Activated CD4-positive, alpha-beta memory T cell treated with anti-CD3 and anti-CD28 coated beads for 36 hours (primary cell): ENCODE measurements around the gene RBL1. TPM values are rescaled to one million over a fixed set of nuclear protein-coding genes. Genes with fewer than 3 reads are reported as not detected.

Experiments
- CTCF ChIA-PET: fragments of 350-600 bp; sonication (Branson Sonifier 250); formaldehyde crosslinking; loops from one replicate; lab custom pipeline; 2021; ENCODE audit warnings: antibody characterized with exemption, inconsistent platforms; lab: Charles Lee
- POLR2A ChIA-PET: fragments of 350-600 bp; sonication (Branson Sonifier 250); formaldehyde crosslinking; loops from one replicate; lab custom pipeline; 2021; ENCODE audit warnings: antibody characterized with exemption; lab: Charles Lee
- DNase-seq: peaks from one replicate; pipeline ENCODE4 v3.0.0-alpha.2; 2020
- H3K27ac Mint-ChIP-seq: one replicate; pipeline ENCODE4 v1.8.0; 2021; ENCODE audit warnings: mixed read lengths
- H3K27me3 Mint-ChIP-seq: one replicate; pipeline ENCODE4 v1.8.0; 2021; ENCODE audit warnings: mixed read lengths
- H3K36me3 Mint-ChIP-seq: one replicate; pipeline ENCODE4 v1.8.0; 2021; ENCODE audit warnings: mixed read lengths
- H3K4me1 Mint-ChIP-seq: one replicate; pipeline ENCODE4 v1.8.0; 2021; ENCODE audit warnings: low read depth, mixed read lengths
- H3K4me3 Mint-ChIP-seq: one replicate; pipeline ENCODE4 v1.8.0; 2021; ENCODE audit warnings: mild to moderate bottlenecking, mixed read lengths
- H3K9me3 Mint-ChIP-seq: one replicate; pipeline ENCODE4 v1.8.0; 2021; ENCODE audit warnings: mixed read lengths
- intact Hi-C: fragments of 100-400 bp; cut with micrococcal nuclease; formaldehyde crosslinking; loops from one replicate; pipeline ENCODE4 v1.15.1; 2023
- total RNA-seq, 2 experiments: library from RNA; stranded (reverse); gene quantifications; one replicate each; pipeline ENCODE4 v1.2.3, GENCODE V29; 2021

Gene RBL1
- total RNA-seq, 2 experiments from 2014 or later, result 41.4 to 41.6 TPM

DNA sequence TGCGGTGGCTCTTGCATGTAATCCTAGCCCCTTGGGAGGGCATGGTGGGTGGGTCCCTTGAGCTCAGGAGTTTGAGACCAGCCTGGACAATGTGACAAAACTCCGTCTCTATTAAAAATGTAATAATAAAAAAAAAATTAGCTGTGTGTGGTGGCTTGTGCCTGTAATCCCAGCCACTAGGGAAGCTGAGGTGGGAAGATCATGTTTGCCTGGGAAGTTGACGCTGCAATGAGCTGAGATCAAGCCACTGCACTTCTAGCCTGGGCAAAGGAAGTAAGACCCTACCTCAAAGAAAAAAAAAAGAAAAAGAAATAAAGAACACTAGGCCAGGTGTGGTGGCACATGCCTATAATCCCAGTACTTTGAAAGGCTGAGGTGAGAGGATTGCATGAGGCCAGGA, 139.8 kb downstream of the RBL1 start:
- intact Hi-C loops, result no loop called here
- Mint-ChIP-seq H3K27ac (no peak overlapping the region), H3K4me1 (peaks cover 33% of the 10 kb centered on the region), H3K36me3 (peaks cover 2% of the 10 kb centered on the region), H3K4me3 (no peak overlapping the region), H3K27me3 (no peaks in the 10 kb centered on the region), H3K9me3 (no peaks in the 10 kb centered on the region)
- CTCF ChIA-PET, result interaction anchor here (0.6 to 1.3 kb wide), 2 partner anchors 17 to 1998 kb away, joined by 3 to 5 read pairs; no protein-coding TSS in a partner anchor
- POLR2A ChIA-PET, result no interaction called here
- DNase-seq, result no peak

- H3K27me3 Mint-ChIP-seq, result no peaks in the 10 kb centered on the region
These were observed 143.6 kb downstream of the RBL1 start for GRCh38 chr20:36951979-36952738.

GRCh38 chr20:36951198-36951978, 144.4 kb downstream of the RBL1 start, which contains the start of gene SAMHD1:
SAMHD1 (minus strand) TSS chr20:36951708; CDS start chr20:36951643, 65 bp downstream.
- DNase-seq, result peak; percentile 95
- peaks cover 44% of the 10 kb centered on the region for H3K4me1 Mint-ChIP-seq
- CTCF ChIA-PET, result no interaction called here
- no peaks in the 10 kb centered on the region for H3K9me3 Mint-ChIP-seq
- H3K27me3 Mint-ChIP-seq, result no peaks in the 10 kb centered on the region
- peaks cover 12% of the 10 kb centered on the region for H3K36me3 Mint-ChIP-seq
- POLR2A ChIA-PET, result interaction anchor here (1.6 kb wide), 1 partner anchor 144 kb away, joined by 5 read pairs; the partner anchor contains the start of gene RBL1
- peak within 1 kb of the TSS; percentile 98 for H3K4me3 Mint-ChIP-seq
- H3K27ac Mint-ChIP-seq, result peak within 1 kb of the TSS; percentile 92
- intact Hi-C loops, result loop anchor here (1.0 to 2.0 kb wide), 4 partner anchors 17 to 144 kb away; partner anchors contain the start of gene RBL1

More at GRCh38 chr20:36951979-36952738, 143.6 kb downstream of the RBL1 start:
- H3K36me3 Mint-ChIP-seq, result peaks cover 8% of the 10 kb centered on the region
- peak overlapping the region; percentile 98 for H3K4me3 Mint-ChIP-seq
- peaks cover 37% of the 10 kb centered on the region for H3K4me1 Mint-ChIP-seq
- no peak for DNase-seq
- intact Hi-C loops, result loop anchor here (1.0 to 2.0 kb wide), 4 partner anchors 17 to 143 kb away; partner anchors contain the start of gene RBL1
- H3K9me3 Mint-ChIP-seq, result no peaks in the 10 kb centered on the region
- ChIA-PET POLR2A (no interaction called here), CTCF (no interaction called here)
- peak overlapping the region; percentile 92 for H3K27ac Mint-ChIP-seq

GRCh38 chr20:36950414-36951197, 145.2 kb downstream of the RBL1 start:
- Mint-ChIP-seq H3K4me1 (peaks cover 46% of the 10 kb centered on the region), H3K4me3 (peak overlapping the region; percentile 98), H3K27ac (peak overlapping the region; percentile 92), H3K9me3 (no peaks in the 10 kb centered on the region), H3K27me3 (no peaks in the 10 kb centered on the region), H3K36me3 (peaks cover 14% of the 10 kb centered on the region)
- intact Hi-C loops, result loop anchor here (1.0 to 2.0 kb wide), 5 partner anchors 18 to 145 kb away; partner anchors contain the start of gene RBL1
- ChIA-PET POLR2A (interaction anchor here (1.6 kb wide), 1 partner anchor 145 kb away, joined by 5 read pairs; the partner anchor contains the start of gene RBL1), CTCF (no interaction called here)
- peak; percentile 57 for DNase-seq

Other genes with a start within 250 kb of the RBL1 start
- gene TLDC2, start 219.9 kb downstream of the RBL1 start, total RNA-seq, result not detected
- 10 to 100 TPM; 50.4 to 57.7 TPM for gene SAMHD1, start 144.3 kb downstream of the RBL1 start, total RNA-seq
- 100 to 1,000 TPM; 123 to 125 TPM for gene RPN2, start 83.3 kb upstream of the RBL1 start, total RNA-seq
- 1 to 10 TPM; 1.8 to 2.0 TPM for gene MROH8, start 83.6 kb upstream of the RBL1 start, total RNA-seq
- gene GHRH, start 165.8 kb upstream of the RBL1 start, total RNA-seq, result not detected
- 10 to 100 TPM; 11.9 to 12.5 TPM for gene MANBAL, start 193.7 kb upstream of the RBL1 start, total RNA-seq